OCI-LY7 (cell line): ENCODE results near the gene PODNL1. TPM values are rescaled to one million over a fixed set of nuclear protein-coding genes. Genes with fewer than 3 reads are reported as not detected.

Experiments
- BruUV-seq: library from RNA; stranded (reverse); fragments of 400-500 nt; replicated peaks from 2 replicates; lab custom pipeline; 2021; lab: Mats Ljungman, UMichigan
- CTCF ChIA-PET: fragments of 300-600 bp; sonication (Branson Sonifier 250); formaldehyde crosslinking; loops from one replicate; lab custom pipeline; 2022; ENCODE audit warnings: antibody characterized with exemption; ENCODE audit not compliant: unreplicated experiment; lab: Charles Lee
- POLR2A ChIA-PET: fragments of 300-600 bp; sonication (Branson Sonifier 250); formaldehyde crosslinking; loops from one replicate; lab custom pipeline; 2022; ENCODE audit warnings: antibody characterized with exemption; lab: Charles Lee
- DNase-seq: peaks from one replicate; pipeline ENCODE4 v3.0.0-alpha.2; 2015; ENCODE audit warnings: low spot score
- H2AFZ ChIP-seq: fragments of 200-600 bp; sonication (generic), shearing (Covaris generic); 2 replicates; pipeline ENCODE4 v1.6.1; 2014; ENCODE audit warnings: mild to moderate bottlenecking, antibody characterized with exemption, low read length, moderate library complexity
- H3K27ac ChIP-seq: fragments of 200-600 bp; sonication (generic); 2 replicates; pipeline ENCODE4 v1.5.1; 2014; ENCODE audit warnings: mixed run types, low read depth, mild to moderate bottlenecking, moderate library complexity, low read length, inconsistent platforms; ENCODE audit not compliant: poor library complexity, severe bottlenecking
- H3K36me3 ChIP-seq: fragments of 200-600 bp; sonication (generic); 2 replicates; pipeline ENCODE4 v1.6.1; 2014; ENCODE audit warnings: mild to moderate bottlenecking, antibody characterized with exemption, low read length, moderate library complexity, mixed read lengths; ENCODE audit not compliant: insufficient read depth
- H3K4me1 ChIP-seq: fragments of 200-600 bp; sonication (generic); 2 replicates; pipeline ENCODE4 v1.5.1; 2014; ENCODE audit warnings: mild to moderate bottlenecking, low read length; ENCODE audit not compliant: insufficient read depth, poor library complexity, severe bottlenecking
- H3K4me2 ChIP-seq: fragments of 200-600 bp; sonication (generic); 2 replicates; pipeline ENCODE4 v1.6.1; 2014; ENCODE audit warnings: mild to moderate bottlenecking, low read length
- H3K4me3 ChIP-seq: fragments of 200-600 bp; sonication (generic); 2 replicates; pipeline ENCODE4 v1.5.1; 2014; ENCODE audit warnings: mild to moderate bottlenecking, low read depth, low read length; ENCODE audit not compliant: poor library complexity, severe bottlenecking
- H3K79me2 ChIP-seq: fragments of 200-600 bp; sonication (generic); 2 replicates; pipeline ENCODE4 v1.6.1; 2016; ENCODE audit warnings: low read depth, mild to moderate bottlenecking, low read length, moderate library complexity, mixed read lengths; ENCODE audit not compliant: insufficient read depth
- H3K9me2 ChIP-seq: fragments of 200-600 bp; sonication (generic); 2 replicates; pipeline ENCODE4 v1.6.1; 2016; ENCODE audit warnings: mild to moderate bottlenecking, low read length, mixed read lengths; ENCODE audit not compliant: insufficient read depth
- H3K9me3 ChIP-seq: fragments of 200-600 bp; sonication (generic); 2 replicates; pipeline ENCODE4 v1.6.1; 2014; ENCODE audit warnings: mild to moderate bottlenecking, mixed run types, low read length, mixed read lengths
- H4K20me1 ChIP-seq: fragments of 200-600 bp; sonication (generic); 2 replicates; pipeline ENCODE4 v1.6.1; 2014; ENCODE audit warnings: mild to moderate bottlenecking, antibody characterized with exemption, low read length, moderate library complexity, mixed read lengths; ENCODE audit not compliant: insufficient read depth
- EZH2phosphoT487 ChIP-seq: fragments of 200-600 bp; sonication (generic); IDR thresholded peaks from 2 replicates; pipeline ENCODE4 v1.6.1; 2018; ENCODE audit warnings: low read depth, borderline replicate concordance, mild to moderate bottlenecking, mixed run types, antibody characterized with exemption, low read length, moderate library complexity, mixed read lengths
- intact Hi-C: fragments of 100-400 bp; cut with micrococcal nuclease; formaldehyde crosslinking; loops from one replicate; pipeline ENCODE4 v1.10.0; 2022; ENCODE audit not compliant: unreplicated experiment
- total RNA-seq, 2 experiments: library from RNA; depleted of rRNA in 1 of 2; stranded (reverse); fragments of >200 nt in 1 of 2; shearing (Covaris generic) in 1 of 2; gene quantifications; 2 replicates each; pipeline ENCODE4 v1.2.3, GENCODE V29; 2014 to 2022
- TF ChIP-seq, protein P1 (sequence below): fragments of 200-600 bp; sonication (generic); conservative IDR thresholded peaks from 2 replicates; pipeline ENCODE4 v1.5.1; 2014; ENCODE audit warnings: mild to moderate bottlenecking, antibody characterized with exemption, low read length, moderate library complexity, mixed read lengths

The PODNL1 gene
- total RNA-seq, 2 experiments from 2014 or later: 0.16 TPM; not detected in 1

DNA sequence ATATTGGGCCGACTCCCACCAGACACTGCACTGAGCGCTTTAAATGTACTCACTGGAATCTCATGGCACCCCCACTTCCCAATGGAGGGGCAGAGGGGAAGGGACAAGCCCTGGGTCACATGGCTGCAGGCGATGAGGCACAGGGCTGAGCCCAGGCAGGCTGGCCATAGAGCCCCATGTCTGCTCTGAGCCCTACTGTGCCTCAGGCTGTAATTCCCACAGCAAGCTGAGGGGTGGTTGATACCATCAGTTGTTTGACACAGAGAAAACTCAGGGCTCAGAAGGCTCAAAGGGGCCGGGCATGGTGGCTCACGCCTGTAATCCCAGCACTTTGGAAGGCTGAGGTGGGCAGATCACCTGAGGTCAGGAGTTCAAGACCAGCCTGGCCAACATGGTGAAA is 42.8 kb upstream of the PODNL1 start:
- TF ChIP-seq EZH2phosphoT487: no peak
- TF ChIP-seq, protein P1, sequence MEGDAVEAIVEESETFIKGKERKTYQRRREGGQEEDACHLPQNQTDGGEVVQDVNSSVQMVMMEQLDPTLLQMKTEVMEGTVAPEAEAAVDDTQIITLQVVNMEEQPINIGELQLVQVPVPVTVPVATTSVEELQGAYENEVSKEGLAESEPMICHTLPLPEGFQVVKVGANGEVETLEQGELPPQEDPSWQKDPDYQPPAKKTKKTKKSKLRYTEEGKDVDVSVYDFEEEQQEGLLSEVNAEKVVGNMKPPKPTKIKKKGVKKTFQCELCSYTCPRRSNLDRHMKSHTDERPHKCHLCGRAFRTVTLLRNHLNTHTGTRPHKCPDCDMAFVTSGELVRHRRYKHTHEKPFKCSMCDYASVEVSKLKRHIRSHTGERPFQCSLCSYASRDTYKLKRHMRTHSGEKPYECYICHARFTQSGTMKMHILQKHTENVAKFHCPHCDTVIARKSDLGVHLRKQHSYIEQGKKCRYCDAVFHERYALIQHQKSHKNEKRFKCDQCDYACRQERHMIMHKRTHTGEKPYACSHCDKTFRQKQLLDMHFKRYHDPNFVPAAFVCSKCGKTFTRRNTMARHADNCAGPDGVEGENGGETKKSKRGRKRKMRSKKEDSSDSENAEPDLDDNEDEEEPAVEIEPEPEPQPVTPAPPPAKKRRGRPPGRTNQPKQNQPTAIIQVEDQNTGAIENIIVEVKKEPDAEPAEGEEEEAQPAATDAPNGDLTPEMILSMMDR: no peak
- Histone ChIP-seq H3K4me3 (no peak overlapping the region), H3K9me2 (no peaks in the 10 kb centered on the region), H2AFZ (no peak overlapping the region), H4K20me1 (no peaks in the 10 kb centered on the region), H3K27ac (no peak overlapping the region), H3K4me2 (no peak overlapping the region), H3K4me1 (peaks cover 67% of the 10 kb centered on the region), H3K9me3 (no peaks in the 10 kb centered on the region), H3K36me3 (peaks cover 30% of the 10 kb centered on the region; the same call in 1 of the 2 replicates), H3K79me2 (no peaks in the 10 kb centered on the region)
- intact Hi-C loops: no loop called here
- no TSS peak for BruUV-seq
- ChIA-PET POLR2A (interaction anchor here (0.9 kb wide), 1 partner anchor 38 kb away, joined by 3 read pairs; no protein-coding TSS in a partner anchor), CTCF (no interaction called here)
- no peak for DNase-seq

DNA sequence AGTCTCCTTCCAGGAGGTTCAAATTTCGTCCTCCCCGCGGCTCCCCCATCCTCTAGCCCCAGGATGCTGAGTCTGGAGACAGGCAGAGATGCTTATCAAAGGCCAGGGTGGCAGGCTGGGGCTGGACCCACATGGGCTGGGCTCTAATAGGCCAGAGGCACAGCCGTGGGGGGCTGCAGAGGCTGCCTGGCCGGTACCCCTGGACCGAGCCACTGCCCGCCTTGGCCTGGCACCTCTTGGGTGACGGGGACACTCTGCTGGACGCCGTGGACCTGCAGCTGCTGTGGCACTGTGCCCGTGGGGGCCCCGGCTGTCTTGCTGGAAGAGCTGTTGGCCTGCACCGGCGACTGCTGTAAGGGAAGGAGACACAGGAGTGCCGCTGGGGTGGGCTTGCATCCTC is 42.1 kb upstream of the PODNL1 start:
- CTCF ChIA-PET: no interaction called here

DNA sequence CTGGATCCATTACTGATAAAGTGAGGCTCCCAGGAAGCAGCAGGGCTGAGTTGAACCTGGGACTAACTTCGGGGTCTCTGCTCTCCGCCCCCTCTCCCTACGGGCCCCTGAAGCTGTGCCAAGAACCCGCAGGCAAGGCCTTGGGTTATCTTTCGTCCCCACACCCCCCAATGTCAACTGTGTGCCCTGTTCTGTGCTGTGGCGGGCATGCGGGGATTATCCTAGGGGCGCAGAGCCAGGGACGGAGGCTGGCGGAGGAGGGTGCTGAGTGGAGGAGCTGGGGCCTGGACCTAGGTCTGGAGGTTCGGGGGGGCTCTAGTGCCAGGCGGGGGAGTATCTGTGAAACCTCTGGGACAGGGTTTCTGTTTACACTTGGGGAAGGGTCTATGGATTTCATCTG is 41.5 kb upstream of the PODNL1 start:
- H3K36me3 ChIP-seq: peaks cover 35% of the 10 kb centered on the region
- no peaks in the 10 kb centered on the region for H4K20me1 ChIP-seq
- H3K4me3 ChIP-seq: no peak overlapping the region
- peak overlapping the region; percentile 22 for H3K4me2 ChIP-seq
- BruUV-seq: no TSS peak
- ChIA-PET POLR2A (no interaction called here), CTCF (no interaction called here)
- H3K27ac ChIP-seq: no peak overlapping the region
- peaks cover 54% of the 10 kb centered on the region for H3K4me1 ChIP-seq
- no peak overlapping the region for H2AFZ ChIP-seq
- H3K79me2 ChIP-seq: no peaks in the 10 kb centered on the region
- no peaks in the 10 kb centered on the region for H3K9me3 ChIP-seq
- no peak for TF ChIP-seq EZH2phosphoT487
- TF ChIP-seq, protein P1: no peak
- intact Hi-C loops: no loop called here
- H3K9me2 ChIP-seq: no peaks in the 10 kb centered on the region
- DNase-seq: no peak

More for the DNA sequence above, 42.1 kb upstream of the PODNL1 start:
- BruUV-seq: no TSS peak
- Histone ChIP-seq H4K20me1 (no peaks in the 10 kb centered on the region), H3K4me3 (no peak overlapping the region), H3K4me2 (no peak overlapping the region), H3K36me3 (peaks cover 34% of the 10 kb centered on the region), H3K9me2 (no peaks in the 10 kb centered on the region), H3K9me3 (no peaks in the 10 kb centered on the region), H3K79me2 (no peaks in the 10 kb centered on the region), H3K4me1 (peaks cover 60% of the 10 kb centered on the region), H3K27ac (no peak overlapping the region), H2AFZ (no peak overlapping the region)
- DNase-seq: no peak
- POLR2A ChIA-PET: no interaction called here
- intact Hi-C loops: no loop called here
- TF ChIP-seq EZH2phosphoT487: no peak
- TF ChIP-seq, protein P1: no peak
